Activated naive CD4-positive, alpha-beta T cell (primary cell): Measurements from ENCODE around the gene SNTG2.
"Not testable (repeated sequence)": the region's sequence is repeated elsewhere in the genome, so short reads cannot be mapped to it uniquely, and the experiment has no call there.

ENCODE experiments used
- DNase-seq, 4 experiments: peaks; one replicate each; lab custom pipeline; 2025; lab: John Stamatoyannopoulos, UW

Gene SNTG2

GRCh38 chr2:1099418-1099817, 148.8 kb downstream of the SNTG2 start:
- DNase-seq, result no peak

GRCh38 chr2:1101011-1101782, 150.5 kb downstream of the SNTG2 start:
- no peak for DNase-seq

- no peak for DNase-seq
Observed at GRCh38 chr2:1101982-1102590, 151.4 kb downstream of the SNTG2 start.

DNA sequence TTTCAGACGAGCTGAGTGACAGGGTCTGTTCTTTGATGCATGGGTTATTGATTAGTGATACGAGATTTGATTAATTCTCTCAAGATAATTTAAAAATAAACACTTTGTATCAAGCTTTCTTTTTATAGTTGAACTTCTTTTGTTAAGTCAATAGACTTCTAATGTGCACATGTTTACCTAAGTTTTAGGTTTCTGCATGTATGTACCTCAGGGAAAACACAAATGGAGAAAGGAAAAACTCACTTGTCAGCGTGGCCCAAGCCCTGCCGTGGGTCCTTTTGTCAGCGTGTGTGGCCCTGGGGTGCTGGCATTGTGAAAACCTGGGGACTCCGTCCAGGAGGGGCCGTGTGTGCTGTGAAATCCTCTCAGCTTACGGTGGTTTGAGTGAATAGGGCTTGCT, 153.7 kb downstream of the SNTG2 start:
- DNase-seq, result no peak

GRCh38 chr2:1106344-1106743, 155.7 kb downstream of the SNTG2 start:
- not testable (repeated sequence) for DNase-seq

GRCh38 chr2:1115843-1116539, 165.3 kb downstream of the SNTG2 start:
- no peak for DNase-seq

- DNase-seq, result no peak
Observed at GRCh38 chr2:1117569-1117968, 166.9 kb downstream of the SNTG2 start.

DNA sequence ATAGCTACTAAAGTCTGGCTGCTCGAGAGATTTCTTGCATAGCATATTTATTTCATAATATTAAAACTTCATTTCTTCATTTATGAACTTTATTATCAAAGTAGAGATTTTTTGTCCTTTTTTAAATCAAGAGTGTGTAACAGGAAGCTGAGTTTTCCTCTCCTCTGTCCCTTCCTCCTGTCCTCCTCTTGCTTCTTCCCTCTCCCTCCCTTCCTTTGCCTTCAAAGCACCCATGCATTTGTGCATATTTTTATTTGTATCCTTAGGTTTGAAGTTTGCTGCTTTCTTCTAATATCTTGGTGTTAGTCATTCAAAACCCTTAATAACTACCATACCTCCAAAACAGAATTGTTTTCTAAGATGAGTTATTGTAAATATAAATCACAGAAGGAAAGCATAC, 174.6 kb downstream of the SNTG2 start:
- no peak for DNase-seq

GRCh38 chr2:1125633-1126370, 175.2 kb downstream of the SNTG2 start:
- DNase-seq, result no peak

GRCh38 chr2:1129982-1130381, 179.3 kb downstream of the SNTG2 start:
- DNase-seq, result no peak

GRCh38 chr2:1130922-1131321, 180.3 kb downstream of the SNTG2 start:
- DNase-seq, result no peak

- no peak for DNase-seq
Observed at GRCh38 chr2:1132328-1132969, 181.8 kb downstream of the SNTG2 start.

DNA sequence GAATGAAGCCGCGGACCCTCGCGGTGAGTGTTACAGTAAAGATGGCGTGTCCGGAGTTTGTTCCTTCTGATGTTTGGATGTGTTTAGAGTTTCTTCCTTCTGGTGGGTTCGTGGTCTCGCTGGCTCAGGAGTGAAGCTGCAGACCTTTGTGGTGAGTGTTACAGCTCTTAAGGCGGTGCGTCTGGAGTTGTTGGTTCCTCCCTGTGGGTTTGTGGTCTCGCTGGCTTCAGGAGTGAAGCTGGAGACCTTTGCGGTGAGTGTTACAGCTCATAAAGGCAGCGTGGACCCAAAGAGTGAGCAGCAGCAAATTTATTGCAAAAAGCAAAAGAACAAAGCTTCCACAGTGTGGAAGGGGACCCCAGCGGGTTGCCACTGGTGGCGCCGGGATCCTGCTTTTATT, 183.2 kb downstream of the SNTG2 start:
- not testable (repeated sequence) for DNase-seq

DNA sequence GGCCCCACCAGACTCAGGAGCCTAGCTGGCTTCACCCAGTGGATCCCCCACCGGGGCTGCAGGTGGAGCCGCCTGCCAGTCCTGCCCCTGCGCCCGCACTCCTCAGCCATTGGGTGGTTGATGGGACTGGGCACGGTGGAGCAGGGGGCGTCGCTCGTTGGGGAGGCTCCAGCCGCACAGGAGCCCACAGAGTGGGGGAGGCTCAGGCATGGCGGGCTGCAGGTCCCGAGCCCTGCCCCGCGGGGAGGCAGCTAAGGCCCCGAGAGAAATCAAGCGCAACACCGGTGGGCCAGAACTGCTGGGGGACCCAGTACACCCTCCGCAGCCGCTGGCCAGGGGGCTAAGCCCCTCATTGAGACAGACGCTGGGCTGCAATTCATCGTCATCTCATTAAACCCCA, 184.0 kb downstream of the SNTG2 start:
- no peak for DNase-seq

GRCh38 chr2:1136067-1136466, 185.4 kb downstream of the SNTG2 start:
- no peak for DNase-seq

GRCh38 chr2:1136846-1137245, 186.2 kb downstream of the SNTG2 start:
- DNase-seq, result no peak

- DNase-seq, result no peak
Observed at GRCh38 chr2:1137264-1137663, 186.6 kb downstream of the SNTG2 start.

DNA sequence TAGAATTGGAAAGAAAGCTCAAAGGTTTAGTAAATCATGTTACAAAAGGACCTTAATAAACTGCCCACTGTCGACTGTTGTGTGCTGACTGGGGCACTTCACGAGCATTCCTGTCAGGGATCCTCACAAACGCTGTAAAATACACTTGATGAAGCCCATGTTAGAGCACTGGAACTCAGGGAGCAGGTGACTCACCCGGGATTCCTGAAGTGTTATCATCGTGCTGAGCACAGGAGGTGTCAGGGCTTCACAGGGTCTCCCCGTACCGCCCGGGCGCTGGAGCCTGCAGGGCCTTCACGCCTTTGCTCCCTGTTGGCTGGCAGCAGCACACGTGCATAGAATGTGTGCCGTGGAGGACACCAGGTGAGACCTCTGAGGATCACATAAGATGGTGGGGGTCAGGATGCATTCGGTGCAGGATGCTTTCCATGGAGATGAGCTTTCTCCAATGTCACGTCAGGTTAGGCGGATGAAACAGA, 187.3 kb downstream of the SNTG2 start:
- DNase-seq, result no peak

- DNase-seq, result peak in 2 of 4 experiments; percentile 17 to 47
Observed at GRCh38 chr2:1140389-1141003, 189.8 kb downstream of the SNTG2 start.

DNA sequence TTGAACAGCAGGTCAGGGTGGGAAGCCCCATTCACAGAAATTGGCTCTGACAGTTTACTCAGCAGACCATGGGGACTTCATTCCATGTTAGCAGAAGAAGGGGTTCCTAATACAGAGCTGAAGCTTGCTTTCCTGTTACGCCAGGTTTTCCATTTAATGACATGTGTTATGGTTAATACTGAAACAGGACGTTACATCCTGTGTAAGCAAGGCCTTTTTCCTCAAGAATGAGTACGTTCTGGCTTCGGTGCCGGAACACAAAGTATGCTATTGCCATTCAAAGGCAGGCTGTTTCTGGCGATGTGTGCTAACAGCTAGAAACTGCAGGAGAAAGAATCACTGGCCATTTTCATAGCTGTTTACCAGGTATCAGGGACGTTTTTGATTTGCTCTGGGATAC, 190.4 kb downstream of the SNTG2 start:
- no peak for DNase-seq

GRCh38 chr2:1143129-1143528, 192.5 kb downstream of the SNTG2 start:
- no peak for DNase-seq
